PC-9 (cell line): Measurements from ENCODE around the gene TEDC2.

Experiments
- CTCF ChIP-seq: fragments of 200-600 bp; sonication (generic); conservative IDR thresholded peaks from 2 replicates; pipeline ENCODE4 v1.6.1; 2017; ENCODE audit warnings: mixed run types, antibody characterized with exemption, mild to moderate bottlenecking, moderate library complexity
- EZH2 ChIP-seq: fragments of 200-600 bp; sonication (generic); IDR thresholded peaks from 2 replicates; pipeline ENCODE4 v1.8.0; 2017; ENCODE audit warnings: antibody characterized with exemption, low read depth

GRCh38 chr16:2471016-2471652 lies 11.2 kb downstream of the TEDC2 start, which contains the start of gene NTN3:
- TF ChIP-seq CTCF, result no peak
- no peak for TF ChIP-seq EZH2
